HG03520 (cell line): ENCODE results near the gene TNNI3.
"Not testable (repeated sequence)": the region's sequence is repeated elsewhere in the genome, so short reads cannot be mapped to it uniquely, and the experiment has no call there.

ENCODE experiments used
- ATAC-seq: cut with Tn5 transposase; IDR thresholded peaks from one replicate; pipeline ENCODE4 v1.9.1; 2021; ENCODE audit warnings: mild to moderate bottlenecking, moderate library complexity; ENCODE audit not compliant: unreplicated experiment

TNNI3 gene

GRCh38 chr19:55114566-55115145, 42.9 kb downstream of the TNNI3 start:
- ATAC-seq, result no peak

DNA sequence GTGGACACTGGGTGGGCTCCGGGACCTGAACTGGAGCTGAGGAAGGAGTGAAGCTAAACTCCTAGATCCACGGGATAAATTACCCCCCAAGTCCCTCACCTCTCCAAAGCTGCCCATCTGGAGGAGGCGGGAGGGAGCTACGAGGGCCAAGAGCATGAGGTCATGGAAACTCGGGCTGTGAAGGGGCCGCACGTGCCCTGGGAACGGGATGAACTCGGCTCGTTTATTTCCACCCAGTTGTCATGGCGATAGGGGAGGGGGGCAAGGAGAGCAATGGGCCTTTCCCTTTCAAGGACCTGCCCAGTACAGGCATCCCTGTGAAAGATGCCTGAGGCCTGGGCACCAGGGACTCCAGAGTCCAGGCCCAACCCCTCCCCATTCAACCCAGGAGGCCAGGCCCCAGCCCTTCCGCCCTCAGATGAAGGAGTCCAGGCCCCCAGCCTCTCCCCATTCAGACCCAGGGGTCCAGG, 43.9 kb downstream of the TNNI3 start:
- ATAC-seq, result no peak

- no peak for ATAC-seq
Observed at GRCh38 chr19:55112777-55113569, 44.6 kb downstream of the TNNI3 start.

DNA sequence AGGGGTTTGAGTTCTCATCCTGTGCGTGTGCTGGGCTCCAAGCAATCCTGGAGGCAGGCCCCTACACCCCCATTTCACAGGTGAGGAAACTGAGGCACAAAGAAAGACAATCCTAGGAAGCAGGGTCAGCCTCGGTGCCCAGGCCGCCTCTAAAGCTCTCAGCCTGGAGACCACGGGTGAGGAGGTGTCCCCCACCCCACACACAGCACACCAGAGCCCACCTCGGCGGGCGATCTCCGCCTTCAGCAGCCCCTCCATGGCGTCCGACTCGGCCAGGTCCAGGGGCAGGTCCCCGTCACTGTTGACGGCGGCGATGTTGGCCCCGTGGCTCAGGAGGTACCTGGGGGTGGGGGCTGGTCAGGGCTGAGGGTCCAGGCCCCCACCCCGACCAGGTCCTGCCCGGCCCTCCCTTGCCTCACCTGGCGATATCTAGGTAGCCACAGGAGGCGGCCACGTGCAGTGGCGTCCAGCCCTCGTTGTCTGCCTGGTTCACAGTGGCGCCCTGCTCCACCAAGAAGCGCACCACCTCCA, 45.2 kb downstream of the TNNI3 start:
- no peak for ATAC-seq

- ATAC-seq, result no peak
Observed at GRCh38 chr19:55111238-55111831, 46.2 kb downstream of the TNNI3 start.

GRCh38 chr19:55109527-55110291, 47.8 kb downstream of the TNNI3 start:
- no peak for ATAC-seq

- not testable (repeated sequence) for ATAC-seq
Observed at GRCh38 chr19:55107252-55107651, 50.3 kb downstream of the TNNI3 start.

DNA sequence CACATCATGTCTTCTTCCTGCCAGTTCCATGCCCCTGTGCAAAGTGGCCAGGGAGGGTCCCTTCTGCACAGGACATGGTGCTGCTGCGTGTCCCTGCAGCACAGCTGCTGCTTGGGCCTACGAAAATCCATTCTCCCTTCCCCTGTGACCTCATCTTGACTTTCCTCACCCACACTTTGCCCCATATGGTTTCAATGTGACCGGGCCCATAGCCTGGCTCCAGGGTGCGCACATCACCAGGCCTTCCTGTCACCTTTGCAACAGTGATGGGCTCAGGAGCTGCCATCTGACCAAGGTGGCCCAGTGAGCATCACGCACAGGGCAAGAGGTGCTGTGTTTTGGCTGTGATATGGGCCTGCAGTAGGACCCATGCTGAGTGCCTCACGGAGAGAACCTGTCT, 50.9 kb downstream of the TNNI3 start:
- ATAC-seq, result no peak

- ATAC-seq, result no peak
Observed at GRCh38 chr19:55105237-55105636, 52.3 kb downstream of the TNNI3 start.

DNA sequence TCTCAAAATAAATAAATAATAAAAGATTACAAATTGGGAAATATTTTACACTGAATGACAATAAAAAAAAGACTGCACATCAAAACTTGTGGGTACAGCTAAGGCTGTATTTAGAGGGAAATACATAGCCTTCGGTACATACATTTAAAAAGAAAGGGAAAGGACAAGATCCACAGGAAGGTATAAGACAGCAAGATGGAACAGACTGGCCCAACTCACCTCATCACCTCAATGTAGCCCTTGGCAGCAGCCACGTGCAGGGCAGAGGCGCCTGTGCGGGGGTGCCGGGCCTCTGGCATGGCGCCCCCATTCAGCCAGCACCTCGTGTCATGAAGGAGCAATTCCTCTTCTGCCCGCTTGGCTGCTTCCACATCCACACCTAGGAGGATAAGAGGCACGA, 54.3 kb downstream of the TNNI3 start:
- ATAC-seq, result no peak
